GM12878 (cell line): Measurements from ENCODE around the gene ADAMTSL1. TPM values are rescaled to one million over a fixed set of nuclear protein-coding genes. Genes with fewer than 3 reads are reported as not detected.

Source experiments
- ATAC-seq: fragments of 200-7000 bp; cut with Tn5 transposase; 3 replicates; pipeline ENCODE4 v1.9.1; 2020; ENCODE audit warnings: mild to moderate bottlenecking, moderate library complexity
- BruUV-seq: library from RNA; stranded (reverse); fragments of 400-500 nt; replicated peaks from 2 replicates; lab custom pipeline; 2021; lab: Mats Ljungman, UMichigan
- CTCF ChIA-PET: fragments of 300-600 bp; sonication (Branson Sonifier 250); formaldehyde crosslinking; extraction: SDS; loops from one replicate; lab custom pipeline; 2021; ENCODE audit warnings: inconsistent platforms; lab: Yijun Ruan, JAX
- POLR2A ChIA-PET: fragments of 350-600 bp; formaldehyde crosslinking; extraction: SDS; loops from one replicate; lab custom pipeline; 2021; ENCODE audit warnings: inconsistent platforms; lab: Charles Lee
- RAD21 ChIA-PET: fragments of 300-600 bp; sonication (Branson Sonifier 250); formaldehyde crosslinking; loops from one replicate; lab custom pipeline; 2023; ENCODE audit warnings: antibody characterized with exemption; ENCODE audit not compliant: unreplicated experiment; lab: Charles Lee
- SMC1A ChIA-PET: fragments of 300-600 bp; sonication (Branson Sonifier 250); formaldehyde crosslinking; loops from one replicate; lab custom pipeline; 2023; ENCODE audit not compliant: unreplicated experiment, uncharacterized antibody; lab: Charles Lee
- DNase-seq: peaks from one replicate; pipeline ENCODE4 v3.0.0-alpha.2; 2011; ENCODE audit warnings: low read depth, low spot score
- FAIRE-seq: peaks from 3 replicates; lab custom pipeline; 2011; peaks lifted over from hg19 to GRCh38; lab: Jason Lieb, UNC
- H2AFZ ChIP-seq: 2 replicates; pipeline ENCODE4 v1.6.0; 2011; ENCODE audit warnings: low read depth, low read length, control low read depth; ENCODE audit not compliant: control insufficient read depth
- H3K27ac ChIP-seq: 2 replicates; pipeline ENCODE4 v1.5.1; 2011; ENCODE audit warnings: control low read depth; ENCODE audit not compliant: control insufficient read depth, insufficient read depth
- H3K27me3 ChIP-seq, 2 experiments: replicated peaks in 1 of 2; 2 replicates each; pipeline versions ENCODE4 v1.6.0 to v1.6.1; 2011; ENCODE audit warnings: low read length in 1 of 2; ENCODE audit not compliant: control insufficient read depth in 2 of 2, insufficient read depth in 2 of 2
- H3K36me3 ChIP-seq, 2 experiments: 2 replicates each; pipeline ENCODE4 v1.5.1; 2011; ENCODE audit warnings: low read length in 1 of 2; ENCODE audit not compliant: control insufficient read depth in 2 of 2, insufficient read depth in 2 of 2
- H3K4me1 ChIP-seq: 2 replicates; pipeline ENCODE4 v1.6.1; 2011; ENCODE audit warnings: mild to moderate bottlenecking, low read length, moderate library complexity, mixed read lengths; ENCODE audit not compliant: control insufficient read depth, insufficient read depth
- H3K4me2 ChIP-seq: 2 replicates; pipeline ENCODE4 v1.6.0; 2011; ENCODE audit warnings: control low read depth; ENCODE audit not compliant: control insufficient read depth, insufficient read depth
- H3K4me3 ChIP-seq: fragments of 200-600 bp; sonication (generic); 2 replicates; pipeline ENCODE4 v1.5.1; 2016
- H3K79me2 ChIP-seq: 2 replicates; pipeline ENCODE4 v1.6.0; 2011; ENCODE audit warnings: low read length; ENCODE audit not compliant: control insufficient read depth, insufficient read depth
- H3K9ac ChIP-seq: 2 replicates; pipeline ENCODE4 v1.8.0; 2011; ENCODE audit warnings: low read length, control low read depth, mixed read lengths; ENCODE audit not compliant: control insufficient read depth, insufficient read depth
- H3K9me3 ChIP-seq: replicated peaks from 3 replicates; pipeline ENCODE4 v1.5.1; 2011; ENCODE audit warnings: mild to moderate bottlenecking, low read length; ENCODE audit not compliant: control insufficient read depth, insufficient read depth
- H4K20me1 ChIP-seq: 2 replicates; pipeline ENCODE4 v1.6.0; 2011; ENCODE audit not compliant: control insufficient read depth, insufficient read depth
- BHLHE40 ChIP-seq, 2 experiments: fragments of 450-650 bp in 1 of 2; IDR thresholded peaks; 2 replicates each; pipeline ENCODE4 v1.6.1; 2011 to 2017; ENCODE audit warnings: low read depth in 2 of 2, borderline replicate concordance in 1 of 2, improper control_type of control experiment in 1 of 2, low read length in 1 of 2, mild to moderate bottlenecking in 1 of 2
- BRCA1 ChIP-seq: IDR thresholded peaks from 2 replicates; pipeline ENCODE4 v1.6.1; 2011; ENCODE audit warnings: low read depth, low read length, improper control_type of control experiment
- CHD2 ChIP-seq: IDR thresholded peaks from 2 replicates; pipeline ENCODE4 v1.6.1; 2011; ENCODE audit warnings: low read depth, low read length, improper control_type of control experiment, borderline replicate concordance
- ESRRA ChIP-seq: IDR thresholded peaks from 2 replicates; pipeline ENCODE4 v1.6.1; 2012; ENCODE audit warnings: mild to moderate bottlenecking, low read length, improper control_type of control experiment
- ETV6 ChIP-seq, 2 experiments: fragments of 450-650 bp in 1 of 2; IDR thresholded peaks in 1 of 2; conservative IDR thresholded peaks in 1 of 2; 2 replicates each; pipeline ENCODE4 v1.6.1; 2014; ENCODE audit warnings: antibody characterized with exemption in 1 of 2, borderline replicate concordance in 1 of 2, low read depth in 1 of 2, mild to moderate bottlenecking in 1 of 2, moderate library complexity in 1 of 2
- GABPA ChIP-seq: IDR thresholded peaks from 2 replicates; pipeline ENCODE4 v1.6.1; 2014; ENCODE audit warnings: antibody characterized with exemption, low read depth, mild to moderate bottlenecking, inconsistent platforms
- NRF1 ChIP-seq: conservative IDR thresholded peaks from 2 replicates; pipeline ENCODE4 v1.6.1; 2011; ENCODE audit warnings: mild to moderate bottlenecking, low read depth, low read length, improper control_type of control experiment
- PML ChIP-seq: IDR thresholded peaks from 2 replicates; pipeline ENCODE4 v1.6.1; 2012; ENCODE audit warnings: low read length, inconsistent platforms
- SMAD5 ChIP-seq: IDR thresholded peaks from 2 replicates; pipeline ENCODE4 v1.6.1; 2016; ENCODE audit warnings: antibody characterized with exemption, low read depth
- TAF1 ChIP-seq: IDR thresholded peaks from 2 replicates; pipeline ENCODE4 v1.6.1; 2011; ENCODE audit warnings: mild to moderate bottlenecking, low read depth, low read length, borderline replicate concordance
- WGBS: methylation state at CpG from one replicate; pipeline ENCODE4 v1.1.6; 2016; ENCODE audit warnings: low lambda C conversion rate; ENCODE audit not compliant: insufficient replicate concordance, insufficient coverage; ENCODE audit errors: missing lambda C conversion rate; 5-methylcytosine and 5-hydroxymethylcytosine counted together
- in situ Hi-C: fragments of 300-500 bp; cut with MboI; formaldehyde crosslinking; loops from 9 replicates; pipeline ENCODE4 v1.14.3; 2018; ENCODE audit warnings: mixed read lengths
- intact Hi-C: fragments of 100-400 bp; cut with micrococcal nuclease; formaldehyde crosslinking; loops from one replicate; pipeline ENCODE4 v1.14.2; 2022; ENCODE audit not compliant: unreplicated experiment
- polyA plus RNA-seq, 11 experiments: library from polyadenylated mRNA; depleted of rRNA in 4 of 11; unstranded in 6 of 11; stranded (reverse) in 5 of 11; fragments of >200 nt; fragmentation: Nextera tagmentation in 4 of 11; fragmentation: Illumina TruSeq in 1 of 11; extraction: Ambion mirVana in 4 of 11; extraction: Trizol in 1 of 11; gene quantifications; 1 replicate in 1 of 11; 2 replicates in 10 of 11; pipeline versions ENCODE4 v1.2.1 to v1.2.3, GENCODE V29; 2011 to 2016; ENCODE audit warnings: inconsistent platforms in 2 of 11, missing spikeins in 2 of 11, low read depth in 1 of 11
- total RNA-seq, 4 experiments: library from RNA; depleted of rRNA in 3 of 4; stranded (reverse); fragments of >200 nt in 3 of 4; fragmentation: Illumina TruSeq in 1 of 4; extraction: Trizol in 1 of 4; gene quantifications; 2 replicates each; pipeline versions ENCODE4 v1.2.1 to v1.2.3, GENCODE V29; 2013 to 2021

ADAMTSL1 gene
- total and polyA plus RNA-seq, 10 of the 15 experiments (the other 5 are each of a cell fraction or from before 2014, with no cell fraction given), result 0.01 to 0.10 (median 0.07) TPM; not detected in 6

DNA sequence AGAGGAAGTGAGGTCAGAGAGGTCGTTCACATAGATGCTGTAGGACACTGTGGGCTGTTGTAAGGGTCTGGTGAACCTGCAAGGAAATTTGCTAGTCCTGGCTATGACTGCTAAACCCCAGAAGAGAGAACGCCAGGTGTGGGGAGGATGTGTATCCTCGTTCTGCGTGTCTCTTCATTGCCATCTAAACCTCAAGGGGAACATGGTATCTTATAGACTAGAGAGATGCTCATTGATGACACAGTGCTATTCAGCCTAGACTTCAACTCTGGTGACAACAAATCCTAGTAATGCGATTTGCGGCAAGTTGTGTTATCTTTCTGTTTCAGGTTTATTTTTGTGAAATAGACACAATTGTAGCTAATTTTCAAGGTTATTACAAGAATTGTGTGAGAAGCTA, 140.2 kb downstream of the ADAMTSL1 start:
- ChIA-PET SMC1A (no interaction called here), RAD21 (no interaction called here), POLR2A (no interaction called here), CTCF (no interaction called here)
- 34% methylated on average over 6 of the region's 6 CpGs for WGBS
- H3K36me3 ChIP-seq, result no peaks in the 10 kb centered on the region
- no peak overlapping the region for H3K27ac ChIP-seq
- no TSS peak for BruUV-seq
- ATAC-seq (no peak), FAIRE-seq (no peak), DNase-seq (no peak)
- TF ChIP-seq TAF1, result no peak
- no peak for TF ChIP-seq ETV6 (conservative IDR thresholded peaks at IDR 0.05 in 1 of 2, IDR thresholded peaks at IDR 0.05 in 1 of 2; ENCODE audit: borderline replicate concordance in 1 of 2, low read depth in 1 of 2)
- no peak for TF ChIP-seq GABPA
- no peak for TF ChIP-seq SMAD5
- no peak for TF ChIP-seq CHD2
- no peak for TF ChIP-seq BRCA1
- no peak for TF ChIP-seq ESRRA
- no peak overlapping the region for H3K9ac ChIP-seq
- in situ Hi-C loops, result no loop called here
- H2AFZ ChIP-seq, result no peak overlapping the region
- intact Hi-C loops, result no loop called here
- no peak overlapping the region for H3K4me3 ChIP-seq
- H3K4me2 ChIP-seq, result no peak overlapping the region
- H3K27me3 ChIP-seq, result no peaks in the 10 kb centered on the region
- H3K9me3 ChIP-seq, result no peaks in the 10 kb centered on the region
- no peaks in the 10 kb centered on the region for H3K79me2 ChIP-seq
- H4K20me1 ChIP-seq, result no peaks in the 10 kb centered on the region
- no peaks in the 10 kb centered on the region for H3K4me1 ChIP-seq

DNA sequence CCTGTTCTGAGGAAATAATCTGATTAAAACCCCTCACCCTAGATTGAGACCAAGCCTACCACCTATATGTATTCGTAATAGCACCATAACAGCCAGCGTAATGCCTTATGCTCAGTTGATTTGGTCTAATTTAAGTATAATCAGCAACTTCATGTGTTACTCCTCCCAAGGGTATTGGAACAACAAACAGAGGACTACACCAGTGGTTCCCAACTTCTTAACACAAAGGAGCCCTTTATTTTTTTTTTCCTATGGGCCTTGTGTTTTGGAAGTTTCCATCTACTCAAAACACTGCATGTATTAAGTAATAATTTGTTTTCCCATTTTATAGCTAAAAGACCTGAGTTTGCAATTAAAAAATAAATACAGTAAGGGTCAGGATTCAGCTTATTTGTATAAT, 140.7 kb downstream of the ADAMTSL1 start:
- Histone ChIP-seq H2AFZ (no peak overlapping the region), H3K27me3 (no peaks in the 10 kb centered on the region), H3K9ac (no peak overlapping the region), H3K4me2 (no peak overlapping the region), H3K9me3 (no peaks in the 10 kb centered on the region), H3K4me1 (no peaks in the 10 kb centered on the region), H4K20me1 (no peaks in the 10 kb centered on the region), H3K4me3 (no peak overlapping the region), H3K36me3 (no peaks in the 10 kb centered on the region), H3K27ac (no peak overlapping the region), H3K79me2 (no peaks in the 10 kb centered on the region)
- ChIA-PET SMC1A (no interaction called here), RAD21 (no interaction called here), POLR2A (no interaction called here), CTCF (no interaction called here)
- intact Hi-C loops (no loop called here), in situ Hi-C loops (no loop called here)
- TF ChIP-seq NRF1, result no peak
- TF ChIP-seq PML, result no peak
- no peak for TF ChIP-seq BHLHE40 (IDR thresholded peaks at IDR 0.05; ENCODE audit: borderline replicate concordance in 1 of 2, low read depth in 2 of 2, low read length in 1 of 2)
- no TSS peak for BruUV-seq
- FAIRE-seq (no peak), ATAC-seq (no peak), DNase-seq (no peak)
- 56% methylated on average over 2 of the region's 2 CpGs for WGBS
